Thoracic aorta endothelial cell (primary cell): ENCODE measurements around the gene FHIT. TPM values are rescaled to one million over a fixed set of nuclear protein-coding genes. Genes with fewer than 3 reads are reported as not detected.

Source experiments
- small RNA-seq: library from RNA; depleted of rRNA; stranded (forward); fragments of <200 nt; gene quantifications from one replicate; pipeline ENCODE3, GENCODE V24; 2012
- total RNA-seq: library from RNA; depleted of rRNA; stranded (reverse); fragments of >200 nt; gene quantifications from 2 replicates; pipeline ENCODE4 v1.2.3, GENCODE V29; 2012

Gene FHIT
- total RNA-seq, result 1.4 and 2.5 TPM in 2 replicates

GRCh38 chr3:61251174-61251972 lies at the start of gene FHIT:
FHIT (minus strand) TSS chr3:61251452.

Small RNA genes lying within 50 kb of the gene (small RNA-seq; reads per million reads assigned to genes)
- not detected for gene MIR548BB
- not detected for gene RF00012
